GM23338 (cell line): Measurements from ENCODE around the gene SH3BP2. TPM values are rescaled to one million over a fixed set of nuclear protein-coding genes. Genes with fewer than 3 reads are reported as not detected.
A peak's percentile ranks its signal among the peaks of the same experiment; 100 is the strongest.

Source experiments
- ATAC-seq: fragments of 200-7000 bp; cut with Tn5 transposase; 3 replicates; pipeline ENCODE4 v1.9.1; 2020
- DNase-seq: peaks from one replicate; pipeline ENCODE4 v3.0.0-alpha.2; 2015; ENCODE audit warnings: low spot score
- H2AFZ ChIP-seq: fragments of 200-600 bp; sonication (generic); 2 replicates; pipeline ENCODE4 v1.8.0; 2016; ENCODE audit warnings: antibody characterized with exemption, mild to moderate bottlenecking, moderate library complexity
- H3F3A ChIP-seq: fragments of 200-600 bp; sonication (generic); replicated peaks from 2 replicates; pipeline ENCODE4 v1.8.0; 2017; ENCODE audit warnings: antibody characterized with exemption, mixed run types, low read depth
- H3K27ac ChIP-seq: fragments of 200-600 bp; sonication (generic); 2 replicates; pipeline ENCODE4 v1.6.1; 2016; ENCODE audit warnings: low read depth
- H3K27me3 ChIP-seq: fragments of 200-600 bp; sonication (generic); 2 replicates; pipeline ENCODE4 v1.8.0; 2016; ENCODE audit warnings: mild to moderate bottlenecking, mixed run types, moderate library complexity; ENCODE audit not compliant: insufficient read depth
- H3K36me3 ChIP-seq: fragments of 200-600 bp; sonication (generic); 2 replicates; pipeline ENCODE4 v1.8.0; 2016; ENCODE audit warnings: mild to moderate bottlenecking; ENCODE audit not compliant: insufficient read depth
- H3K4me1 ChIP-seq: fragments of 200-600 bp; sonication (generic); 2 replicates; pipeline ENCODE4 v1.8.0; 2016; ENCODE audit warnings: mild to moderate bottlenecking, moderate library complexity; ENCODE audit not compliant: insufficient read depth
- H3K4me2 ChIP-seq: fragments of 200-600 bp; sonication (generic); 2 replicates; pipeline ENCODE4 v1.7.1; 2017; ENCODE audit warnings: mixed run types
- H3K4me3 ChIP-seq: fragments of 200-600 bp; sonication (generic); 2 replicates; pipeline ENCODE4 v1.6.1; 2016; ENCODE audit warnings: mixed run types
- H3K79me2 ChIP-seq: fragments of 200-600 bp; sonication (generic); replicated peaks from 2 replicates; pipeline ENCODE4 v1.8.0; 2017; ENCODE audit warnings: mild to moderate bottlenecking; ENCODE audit not compliant: insufficient read depth
- H3K9me2 ChIP-seq: fragments of 200-600 bp; sonication (generic); 2 replicates; pipeline ENCODE4 v1.8.0; 2017; ENCODE audit not compliant: insufficient read depth
- H4K20me1 ChIP-seq: fragments of 200-600 bp; sonication (generic); replicated peaks from 2 replicates; pipeline ENCODE4 v1.8.0; 2017; ENCODE audit warnings: mild to moderate bottlenecking; ENCODE audit not compliant: insufficient read depth
- H3K27ac Mint-ChIP-seq: 2 replicates; pipeline ENCODE4 v1.8.0; 2020; ENCODE audit warnings: inconsistent platforms, mild to moderate bottlenecking, moderate library complexity, mixed read lengths
- H3K27me3 Mint-ChIP-seq: 3 replicates; pipeline ENCODE4 v1.8.0; 2022; ENCODE audit warnings: low read depth, mild to moderate bottlenecking, moderate library complexity, mixed read lengths, inconsistent platforms; ENCODE audit not compliant: insufficient read depth, poor library complexity
- H3K36me3 Mint-ChIP-seq: 3 replicates; pipeline ENCODE4 v1.8.0; 2021; ENCODE audit warnings: low read depth, mild to moderate bottlenecking, inconsistent platforms, moderate library complexity, mixed read lengths
- H3K4me1 Mint-ChIP-seq: 3 replicates; pipeline ENCODE4 v1.8.0; 2020; ENCODE audit warnings: mild to moderate bottlenecking, inconsistent platforms, mixed read lengths
- H3K4me3 Mint-ChIP-seq: 3 replicates; pipeline ENCODE4 v1.8.0; 2021; ENCODE audit warnings: moderate library complexity, mild to moderate bottlenecking, inconsistent platforms, mixed read lengths
- H3K9me3 Mint-ChIP-seq: 3 replicates; pipeline ENCODE4 v1.8.0; 2020; ENCODE audit warnings: moderate library complexity, mild to moderate bottlenecking, inconsistent platforms, mixed read lengths
- CREB1 ChIP-seq: fragments of 250-450 bp; sonication (Bioruptor Pico); IDR thresholded peaks from 2 replicates; pipeline ENCODE4 v1.5.0; 2020; ENCODE audit warnings: low read depth, mild to moderate bottlenecking, moderate library complexity
- CTCF ChIP-seq, 2 experiments: fragments of 200-600 bp in 1 of 2; sonication (generic) in 1 of 2; conservative IDR thresholded peaks; 2 replicates each; pipeline versions ENCODE4 v1.5.1 to v1.6.1; 2016 to 2017; ENCODE audit warnings: antibody characterized with exemption in 2 of 2, low read depth in 2 of 2, mild to moderate bottlenecking in 2 of 2, moderate library complexity in 1 of 2
- ETS1 ChIP-seq: IDR thresholded peaks from 2 replicates; pipeline ENCODE4 v1.6.1; 2016; ENCODE audit warnings: antibody characterized with exemption
- EZH2 ChIP-seq: fragments of 200-600 bp; sonication (generic); IDR thresholded peaks from one replicate; pipeline ENCODE4 v1.8.0; 2017; ENCODE audit warnings: antibody characterized with exemption, mild to moderate bottlenecking, low read depth; ENCODE audit not compliant: unreplicated experiment
- EZH2phosphoT487 ChIP-seq: fragments of 200-600 bp; sonication (generic); IDR thresholded peaks from one replicate; pipeline ENCODE4 v1.8.1; 2018; ENCODE audit warnings: antibody characterized with exemption; ENCODE audit not compliant: unreplicated experiment
- JUNB ChIP-seq: IDR thresholded peaks from one replicate; pipeline ENCODE4 v1.6.1; 2016; ENCODE audit warnings: antibody characterized with exemption; ENCODE audit not compliant: unreplicated experiment
- NANOG ChIP-seq: IDR thresholded peaks from 2 replicates; pipeline ENCODE4 v1.6.1; 2016; ENCODE audit warnings: antibody characterized with exemption, borderline replicate concordance
- POLR2AphosphoS5 ChIP-seq: IDR thresholded peaks from 2 replicates; pipeline ENCODE4 v1.6.1; 2016; ENCODE audit warnings: antibody characterized with exemption, low read depth
- REST ChIP-seq: IDR thresholded peaks from one replicate; pipeline ENCODE4 v1.6.1; 2018; ENCODE audit warnings: antibody characterized with exemption; ENCODE audit not compliant: unreplicated experiment
- STAT1 ChIP-seq: IDR thresholded peaks from one replicate; pipeline ENCODE4 v1.6.1; 2016; ENCODE audit warnings: antibody characterized with exemption; ENCODE audit not compliant: unreplicated experiment
- ZNF114 ChIP-seq: fragments of 250-450 bp; sonication (Bioruptor Pico); IDR thresholded peaks from 2 replicates; pipeline ENCODE4 v1.5.0; 2020; ENCODE audit warnings: mild to moderate bottlenecking, moderate library complexity
- ZNF331 ChIP-seq: fragments of 250-450 bp; sonication (Bioruptor Pico); IDR thresholded peaks from 2 replicates; pipeline ENCODE4 v1.5.0; 2020; ENCODE audit warnings: low read depth, mild to moderate bottlenecking, moderate library complexity
- polyA plus RNA-seq: library from polyadenylated mRNA; unstranded; fragments of >200 nt; fragmentation: Nextera tagmentation; extraction: Ambion mirVana; gene quantifications from 2 replicates; pipeline ENCODE4 v1.2.1, GENCODE V29; 2016
- total RNA-seq: library from RNA; depleted of rRNA; stranded (reverse); fragments of >200 nt; shearing (Covaris generic); gene quantifications from 2 replicates; pipeline ENCODE4 v1.2.3, GENCODE V29; 2014
- TF ChIP-seq, protein P1 (sequence below): fragments of 250-450 bp; sonication (Bioruptor Pico); IDR thresholded peaks from 2 replicates; pipeline ENCODE4 v1.5.0; 2020; ENCODE audit warnings: mild to moderate bottlenecking, moderate library complexity

The SH3BP2 gene
- total and polyA plus RNA-seq, 2 experiments from 2014 or later: 15.2 to 43.9 TPM

DNA sequence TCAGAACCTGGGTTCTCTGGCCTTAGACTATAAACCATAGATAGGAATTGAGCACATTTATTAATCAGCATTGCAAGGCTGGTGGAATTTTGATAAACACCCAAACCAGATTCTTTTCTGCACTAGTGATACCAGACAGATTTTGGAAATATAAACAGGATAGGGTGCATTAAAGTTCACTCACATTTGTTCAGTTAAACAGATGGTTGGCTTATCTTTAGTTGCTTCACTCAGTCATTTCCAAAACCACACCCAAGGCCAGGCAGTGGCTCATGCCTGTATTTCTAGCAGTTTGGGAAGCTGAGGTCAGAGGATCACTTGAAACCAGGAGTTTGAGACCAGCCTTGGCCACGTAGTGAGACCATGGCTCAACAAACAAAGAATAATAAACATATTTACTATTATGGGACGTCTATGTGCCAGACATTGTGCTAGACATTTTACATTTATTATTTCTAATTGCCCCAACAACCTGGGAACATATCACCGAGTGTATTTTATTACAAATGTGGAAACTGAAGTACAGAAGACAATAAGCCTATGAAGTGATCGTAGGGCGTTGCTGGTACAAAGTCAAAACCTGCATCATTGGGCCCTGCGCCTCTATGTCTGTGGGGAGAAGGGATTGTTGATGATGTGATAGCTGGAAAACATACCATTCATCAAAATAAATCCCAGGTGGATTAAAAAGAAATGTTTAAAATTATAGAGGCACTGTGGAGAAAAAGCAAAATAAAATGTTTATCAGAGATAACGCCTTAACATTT is 65.7 kb downstream of the SH3BP2 start:
- peaks cover 2% of the 10 kb centered on the region for H3K27me3 Mint-ChIP-seq
- Histone ChIP-seq H3K9me2 (no peaks in the 10 kb centered on the region), H3K4me2 (no peak overlapping the region), H3K36me3 (no peaks in the 10 kb centered on the region), H3K4me3 (no peak overlapping the region), H3K4me1 (peaks cover 31% of the 10 kb centered on the region), H3K27me3 (no peaks in the 10 kb centered on the region), H3K79me2 (peaks cover 92% of the 10 kb centered on the region), H4K20me1 (peaks cover 10% of the 10 kb centered on the region), H2AFZ (no peak overlapping the region), H3K27ac (peak overlapping the region; percentile 6; the same call in 1 of the 2 replicates), H3F3A (0 out of 2 replicates have a peak, but pooled peaks cover 2% of the 10 kb centered on the region)
- DNase-seq: no peak
- H3K27ac Mint-ChIP-seq: no peak overlapping the region
- H3K4me1 Mint-ChIP-seq: peaks cover 33% of the 10 kb centered on the region
- TF ChIP-seq ZNF331 (CRISPR knock-in tag) (no peak), POLR2AphosphoS5 (no peak), EZH2phosphoT487 (no peak), CTCF (conservative IDR thresholded peaks at IDR 0.05; ENCODE audit: low read depth in 2 of 2) (no peak), STAT1 (no peak), ZNF114 (CRISPR knock-in tag) (no peak), EZH2 (no peak), NANOG (no peak), REST (no peak), CREB1 (CRISPR knock-in tag) (no peak), JUNB (no peak), ETS1 (no peak)
- TF ChIP-seq, protein P1, sequence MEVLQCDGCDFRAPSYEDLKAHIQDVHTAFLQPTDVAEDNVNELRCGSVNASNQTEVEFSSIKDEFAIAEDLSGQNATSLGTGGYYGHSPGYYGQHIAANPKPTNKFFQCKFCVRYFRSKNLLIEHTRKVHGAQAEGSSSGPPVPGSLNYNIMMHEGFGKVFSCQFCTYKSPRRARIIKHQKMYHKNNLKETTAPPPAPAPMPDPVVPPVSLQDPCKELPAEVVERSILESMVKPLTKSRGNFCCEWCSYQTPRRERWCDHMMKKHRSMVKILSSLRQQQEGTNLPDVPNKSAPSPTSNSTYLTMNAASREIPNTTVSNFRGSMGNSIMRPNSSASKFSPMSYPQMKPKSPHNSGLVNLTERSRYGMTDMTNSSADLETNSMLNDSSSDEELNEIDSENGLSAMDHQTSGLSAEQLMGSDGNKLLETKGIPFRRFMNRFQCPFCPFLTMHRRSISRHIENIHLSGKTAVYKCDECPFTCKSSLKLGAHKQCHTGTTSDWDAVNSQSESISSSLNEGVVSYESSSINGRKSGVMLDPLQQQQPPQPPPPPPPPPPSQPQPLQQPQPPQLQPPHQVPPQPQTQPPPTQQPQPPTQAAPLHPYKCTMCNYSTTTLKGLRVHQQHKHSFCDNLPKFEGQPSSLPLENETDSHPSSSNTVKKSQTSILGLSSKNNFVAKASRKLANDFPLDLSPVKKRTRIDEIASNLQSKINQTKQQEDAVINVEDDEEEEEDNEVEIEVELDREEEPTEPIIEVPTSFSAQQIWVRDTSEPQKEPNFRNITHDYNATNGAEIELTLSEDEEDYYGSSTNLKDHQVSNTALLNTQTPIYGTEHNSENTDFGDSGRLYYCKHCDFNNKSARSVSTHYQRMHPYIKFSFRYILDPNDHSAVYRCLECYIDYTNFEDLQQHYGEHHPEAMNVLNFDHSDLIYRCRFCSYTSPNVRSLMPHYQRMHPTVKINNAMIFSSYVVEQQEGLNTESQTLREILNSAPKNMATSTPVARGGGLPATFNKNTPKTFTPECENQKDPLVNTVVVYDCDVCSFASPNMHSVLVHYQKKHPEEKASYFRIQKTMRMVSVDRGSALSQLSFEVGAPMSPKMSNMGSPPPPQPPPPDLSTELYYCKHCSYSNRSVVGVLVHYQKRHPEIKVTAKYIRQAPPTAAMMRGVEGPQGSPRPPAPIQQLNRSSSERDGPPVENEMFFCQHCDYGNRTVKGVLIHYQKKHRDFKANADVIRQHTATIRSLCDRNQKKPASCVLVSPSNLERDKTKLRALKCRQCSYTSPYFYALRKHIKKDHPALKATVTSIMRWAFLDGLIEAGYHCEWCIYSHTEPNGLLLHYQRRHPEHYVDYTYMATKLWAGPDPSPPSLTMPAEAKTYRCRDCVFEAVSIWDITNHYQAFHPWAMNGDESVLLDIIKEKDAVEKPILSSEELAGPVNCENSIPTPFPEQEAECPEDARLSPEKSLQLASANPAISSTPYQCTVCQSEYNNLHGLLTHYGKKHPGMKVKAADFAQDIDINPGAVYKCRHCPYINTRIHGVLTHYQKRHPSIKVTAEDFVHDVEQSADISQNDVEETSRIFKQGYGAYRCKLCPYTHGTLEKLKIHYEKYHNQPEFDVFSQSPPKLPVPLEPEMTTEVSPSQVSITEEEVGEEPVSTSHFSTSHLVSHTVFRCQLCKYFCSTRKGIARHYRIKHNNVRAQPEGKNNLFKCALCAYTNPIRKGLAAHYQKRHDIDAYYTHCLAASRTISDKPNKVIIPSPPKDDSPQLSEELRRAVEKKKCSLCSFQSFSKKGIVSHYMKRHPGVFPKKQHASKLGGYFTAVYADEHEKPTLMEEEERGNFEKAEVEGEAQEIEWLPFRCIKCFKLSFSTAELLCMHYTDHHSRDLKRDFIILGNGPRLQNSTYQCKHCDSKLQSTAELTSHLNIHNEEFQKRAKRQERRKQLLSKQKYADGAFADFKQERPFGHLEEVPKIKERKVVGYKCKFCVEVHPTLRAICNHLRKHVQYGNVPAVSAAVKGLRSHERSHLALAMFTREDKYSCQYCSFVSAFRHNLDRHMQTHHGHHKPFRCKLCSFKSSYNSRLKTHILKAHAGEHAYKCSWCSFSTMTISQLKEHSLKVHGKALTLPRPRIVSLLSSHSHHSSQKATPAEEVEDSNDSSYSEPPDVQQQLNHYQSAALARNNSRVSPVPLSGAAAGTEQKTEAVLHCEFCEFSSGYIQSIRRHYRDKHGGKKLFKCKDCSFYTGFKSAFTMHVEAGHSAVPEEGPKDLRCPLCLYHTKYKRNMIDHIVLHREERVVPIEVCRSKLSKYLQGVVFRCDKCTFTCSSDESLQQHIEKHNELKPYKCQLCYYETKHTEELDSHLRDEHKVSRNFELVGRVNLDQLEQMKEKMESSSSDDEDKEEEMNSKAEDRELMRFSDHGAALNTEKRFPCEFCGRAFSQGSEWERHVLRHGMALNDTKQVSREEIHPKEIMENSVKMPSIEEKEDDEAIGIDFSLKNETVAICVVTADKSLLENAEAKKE (CRISPR knock-in tag): no peak
- peaks cover 11% of the 10 kb centered on the region; the same call in 2 of the 3 replicates for H3K36me3 Mint-ChIP-seq
- H3K9me3 Mint-ChIP-seq: no peaks in the 10 kb centered on the region
- H3K4me3 Mint-ChIP-seq: no peak overlapping the region
- ATAC-seq: no peak
